K562 (cell line): ENCODE data around the gene CDT1. TPM values are rescaled to one million over a fixed set of nuclear protein-coding genes. Genes with fewer than 3 reads are reported as not detected.
A peak's percentile ranks its signal among the peaks of the same experiment; 100 is the strongest.

Experiments
- ARID1B ChIP-seq: fragments of 450-650 bp; IDR thresholded peaks from 2 replicates; pipeline ENCODE4 v1.6.1; 2016; ENCODE audit warnings: antibody characterized with exemption, mild to moderate bottlenecking, inconsistent platforms
- ASH1L ChIP-seq: fragments of 450-650 bp; IDR thresholded peaks from 2 replicates; pipeline ENCODE4 v1.6.1; 2018; ENCODE audit warnings: borderline replicate concordance, mild to moderate bottlenecking, low read depth; ENCODE audit not compliant: partially characterized antibody
- BRF1 ChIP-seq: IDR thresholded peaks from 3 replicates; pipeline ENCODE4 v1.6.1; 2011; ENCODE audit warnings: borderline replicate concordance, mild to moderate bottlenecking; ENCODE audit not compliant: insufficient read length; ENCODE audit errors: extremely low read depth
- DPF2 ChIP-seq: fragments of 450-650 bp; IDR thresholded peaks from 2 replicates; pipeline ENCODE4 v1.6.1; 2016
- ELF4 ChIP-seq: fragments of 450-650 bp; formaldehyde crosslinking; IDR thresholded peaks from 2 replicates; pipeline ENCODE4 v1.4.0; 2022; ENCODE audit warnings: missing genetic modification characterization
- ERF ChIP-seq: fragments of 450-650 bp; formaldehyde crosslinking; IDR thresholded peaks from 2 replicates; pipeline ENCODE4 v1.4.0; 2020; ENCODE audit warnings: mild to moderate bottlenecking, mixed read lengths
- ETS1 ChIP-seq: conservative IDR thresholded peaks from 2 replicates; pipeline ENCODE4 v1.6.1; 2011; ENCODE audit warnings: low read depth, mild to moderate bottlenecking, low read length; ENCODE audit not compliant: control insufficient read depth
- MAZ ChIP-seq, 2 experiments: fragments of 450-650 bp in 1 of 2; sonication (generic) in 1 of 2; formaldehyde crosslinking; IDR thresholded peaks in 1 of 2; conservative IDR thresholded peaks in 1 of 2; 2 replicates each; pipeline versions ENCODE4 v1.4.0 to v1.5.0; 2020; ENCODE audit warnings: mild to moderate bottlenecking in 1 of 2, missing genetic modification reagents in 1 of 2
- NCOA6 ChIP-seq: fragments of 450-650 bp; IDR thresholded peaks from 2 replicates; pipeline ENCODE4 v1.6.1; 2017; ENCODE audit warnings: mild to moderate bottlenecking
- PHB ChIP-seq: fragments of 250-450 bp; sonication (Bioruptor Pico); IDR thresholded peaks from 2 replicates; pipeline ENCODE4 v1.5.0; 2021
- PHF21A ChIP-seq: fragments of 450-650 bp; IDR thresholded peaks from 2 replicates; pipeline ENCODE4 v1.6.1; 2017; ENCODE audit warnings: low read depth, borderline replicate concordance
- POLR2A ChIP-seq: fragments of 450-650 bp; conservative IDR thresholded peaks from 2 replicates; pipeline ENCODE4 v1.6.1; 2016
- SMAD1 ChIP-seq: fragments of 150-350 bp; IDR thresholded peaks from 2 replicates; pipeline ENCODE4 v1.6.1; 2014; ENCODE audit warnings: low read length, low read depth; ENCODE audit not compliant: partially characterized antibody
- SMARCA4 ChIP-seq: fragments of 450-650 bp; IDR thresholded peaks from 2 replicates; pipeline ENCODE4 v1.6.1; 2016
- TAL1 ChIP-seq: fragments of 450-650 bp; IDR thresholded peaks from 2 replicates; pipeline ENCODE4 v1.6.1; 2016; ENCODE audit warnings: mild to moderate bottlenecking
- ZFP30 ChIP-seq: fragments of 250-450 bp; sonication (Bioruptor Pico); IDR thresholded peaks from 2 replicates; pipeline ENCODE4 v1.8.0; 2022; ENCODE audit warnings: moderate library complexity, mild to moderate bottlenecking, inconsistent platforms, borderline replicate concordance
- ZNF277 ChIP-seq: fragments of 250-450 bp; sonication (Bioruptor Pico); IDR thresholded peaks from 2 replicates; pipeline ENCODE4 v1.8.0; 2022; ENCODE audit warnings: inconsistent platforms, mild to moderate bottlenecking, moderate library complexity, borderline replicate concordance
- ZNF41 ChIP-seq: fragments of 250-450 bp; sonication (Bioruptor Pico); conservative IDR thresholded peaks from 2 replicates; pipeline ENCODE4 v1.4.0; 2020; ENCODE audit warnings: mild to moderate bottlenecking
- polyA plus RNA-seq, 8 experiments: library from polyadenylated mRNA; depleted of rRNA in 4 of 8; stranded (reverse) in 5 of 8; unstranded in 3 of 8; fragments of >200 nt; fragmentation: Nextera tagmentation in 2 of 8; fragmentation: Illumina TruSeq in 1 of 8; extraction: Ambion mirVana in 2 of 8; extraction: Trizol in 1 of 8; gene quantifications; 2 replicates each; pipeline versions ENCODE4 v1.2.1 to v1.2.3, GENCODE V29; 2011 to 2014; ENCODE audit warnings: inconsistent platforms in 1 of 8, missing spikeins in 1 of 8
- total RNA-seq, 7 experiments: library from RNA; depleted of rRNA in 6 of 7; stranded (reverse); fragments of >200 nt in 6 of 7; fragmentation: Illumina TruSeq in 2 of 7; extraction: Trizol in 2 of 7; gene quantifications; 2 replicates each; pipeline versions ENCODE4 v1.2.1 to v1.2.3, GENCODE V29; 2011 to 2021; ENCODE audit warnings: low replicate concordance in 1 of 7
- TF ChIP-seq, protein P1 (sequence below): fragments of 250-450 bp; sonication (Bioruptor Pico); IDR thresholded peaks from 2 replicates; pipeline ENCODE4 v1.5.0; 2020; ENCODE audit warnings: mild to moderate bottlenecking, borderline replicate concordance
- TF ChIP-seq, protein P2 (sequence below): sonication (generic); formaldehyde crosslinking; IDR thresholded peaks from 2 replicates; pipeline ENCODE4 v1.4.0; 2020; ENCODE audit warnings: mild to moderate bottlenecking, missing genetic modification reagents

The CDT1 gene
- total and polyA plus RNA-seq, 9 of the 15 experiments (the other 6 are each of a cell fraction or from before 2014, with no cell fraction given): 0.92 to 178 (median 14.2) TPM

DNA sequence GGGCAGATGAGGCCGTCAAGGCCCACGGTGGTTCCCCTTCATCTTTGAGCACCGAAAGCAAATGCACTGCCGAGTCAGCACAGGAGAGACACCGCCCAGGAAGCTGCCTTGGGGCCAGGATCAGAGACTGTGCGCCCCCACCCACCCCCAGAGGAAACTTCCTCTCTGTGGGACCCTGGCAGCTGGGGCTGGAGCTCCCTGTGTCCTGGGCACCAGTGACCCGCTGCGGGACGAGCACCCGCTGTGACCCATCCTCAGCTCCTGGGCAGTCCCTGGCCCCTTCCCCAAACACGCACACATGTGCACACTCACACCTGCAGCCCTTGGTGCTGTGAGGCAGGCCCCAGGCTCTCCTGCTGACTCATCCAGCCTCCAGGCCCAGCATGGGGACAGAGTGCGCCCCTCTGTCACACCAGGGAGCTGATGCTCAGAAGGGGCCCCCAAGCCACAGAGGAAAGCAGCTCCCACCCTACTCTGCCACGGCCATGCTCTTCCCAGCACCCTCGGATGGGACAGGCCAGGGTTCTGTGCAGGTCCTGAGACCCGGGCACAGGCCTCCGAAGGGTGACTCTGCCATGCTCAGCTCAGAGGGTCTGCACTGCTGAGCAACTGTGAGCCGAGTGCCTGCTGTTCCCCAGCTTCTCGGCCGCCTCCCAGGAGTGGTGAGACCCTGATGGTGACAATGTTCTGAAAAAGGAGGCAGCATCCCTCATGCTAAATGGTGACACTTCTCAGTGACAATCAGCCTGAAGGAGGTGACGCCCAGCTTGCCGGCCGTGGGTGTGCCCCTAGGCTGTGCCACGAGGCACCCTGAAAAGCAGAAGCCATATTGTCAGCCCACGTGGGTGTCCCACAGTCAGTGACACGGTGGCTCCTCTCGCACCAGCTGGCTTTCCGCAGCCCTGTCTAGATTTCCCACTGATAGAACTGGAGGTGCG is 22.2 kb upstream of the CDT1 start (continued):
- TF ChIP-seq ZNF277 (no peak), PHB (CRISPR knock-in tag) (no peak), SMAD1 (peak; percentile 11), ETS1 (peak; percentile 76; the same call in 1 of the 2 replicates), ZNF41 (CRISPR knock-in tag) (no peak), BRF1 (no peak), ELF4 (no peak), PHF21A (no peak), MAZ (CRISPR knock-in tag; conservative IDR thresholded peaks at IDR 0.05 in 1 of 2, IDR thresholded peaks at IDR 0.05 in 1 of 2) (peak; percentile 71 to 86), DPF2 (peak; percentile 81), ERF (CRISPR knock-in tag) (0 out of 2 replicates have a peak, but pooled peaks have one; percentile 66), SMARCA4 (peak; percentile 71), TAL1 (no peak), POLR2A (peak; percentile 60), NCOA6 (no peak), ARID1B (peak; percentile 74), ASH1L (no peak), ZFP30 (no peak)
- TF ChIP-seq, protein P1, sequence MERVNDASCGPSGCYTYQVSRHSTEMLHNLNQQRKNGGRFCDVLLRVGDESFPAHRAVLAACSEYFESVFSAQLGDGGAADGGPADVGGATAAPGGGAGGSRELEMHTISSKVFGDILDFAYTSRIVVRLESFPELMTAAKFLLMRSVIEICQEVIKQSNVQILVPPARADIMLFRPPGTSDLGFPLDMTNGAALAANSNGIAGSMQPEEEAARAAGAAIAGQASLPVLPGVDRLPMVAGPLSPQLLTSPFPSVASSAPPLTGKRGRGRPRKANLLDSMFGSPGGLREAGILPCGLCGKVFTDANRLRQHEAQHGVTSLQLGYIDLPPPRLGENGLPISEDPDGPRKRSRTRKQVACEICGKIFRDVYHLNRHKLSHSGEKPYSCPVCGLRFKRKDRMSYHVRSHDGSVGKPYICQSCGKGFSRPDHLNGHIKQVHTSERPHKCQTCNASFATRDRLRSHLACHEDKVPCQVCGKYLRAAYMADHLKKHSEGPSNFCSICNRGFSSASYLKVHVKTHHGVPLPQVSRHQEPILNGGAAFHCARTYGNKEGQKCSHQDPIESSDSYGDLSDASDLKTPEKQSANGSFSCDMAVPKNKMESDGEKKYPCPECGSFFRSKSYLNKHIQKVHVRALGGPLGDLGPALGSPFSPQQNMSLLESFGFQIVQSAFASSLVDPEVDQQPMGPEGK (CRISPR knock-in tag): no peak
- TF ChIP-seq, protein P2, sequence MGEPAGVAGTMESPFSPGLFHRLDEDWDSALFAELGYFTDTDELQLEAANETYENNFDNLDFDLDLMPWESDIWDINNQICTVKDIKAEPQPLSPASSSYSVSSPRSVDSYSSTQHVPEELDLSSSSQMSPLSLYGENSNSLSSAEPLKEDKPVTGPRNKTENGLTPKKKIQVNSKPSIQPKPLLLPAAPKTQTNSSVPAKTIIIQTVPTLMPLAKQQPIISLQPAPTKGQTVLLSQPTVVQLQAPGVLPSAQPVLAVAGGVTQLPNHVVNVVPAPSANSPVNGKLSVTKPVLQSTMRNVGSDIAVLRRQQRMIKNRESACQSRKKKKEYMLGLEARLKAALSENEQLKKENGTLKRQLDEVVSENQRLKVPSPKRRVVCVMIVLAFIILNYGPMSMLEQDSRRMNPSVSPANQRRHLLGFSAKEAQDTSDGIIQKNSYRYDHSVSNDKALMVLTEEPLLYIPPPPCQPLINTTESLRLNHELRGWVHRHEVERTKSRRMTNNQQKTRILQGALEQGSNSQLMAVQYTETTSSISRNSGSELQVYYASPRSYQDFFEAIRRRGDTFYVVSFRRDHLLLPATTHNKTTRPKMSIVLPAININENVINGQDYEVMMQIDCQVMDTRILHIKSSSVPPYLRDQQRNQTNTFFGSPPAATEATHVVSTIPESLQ (CRISPR knock-in tag): no peak
